ENCODE data around the gene NFATC2.

GRCh38 chr20:51363378-51363777, 179.1 kb downstream of the NFATC2 start:
- no peak for TF ChIP-seq CTCF (IDR thresholded peaks at IDR 0.05)
- TF ChIP-seq POLR2A (IDR thresholded peaks at IDR 0.05) = no peak
